ENCODE data around the gene ZBTB18.

ZBTB18 gene

DNA sequence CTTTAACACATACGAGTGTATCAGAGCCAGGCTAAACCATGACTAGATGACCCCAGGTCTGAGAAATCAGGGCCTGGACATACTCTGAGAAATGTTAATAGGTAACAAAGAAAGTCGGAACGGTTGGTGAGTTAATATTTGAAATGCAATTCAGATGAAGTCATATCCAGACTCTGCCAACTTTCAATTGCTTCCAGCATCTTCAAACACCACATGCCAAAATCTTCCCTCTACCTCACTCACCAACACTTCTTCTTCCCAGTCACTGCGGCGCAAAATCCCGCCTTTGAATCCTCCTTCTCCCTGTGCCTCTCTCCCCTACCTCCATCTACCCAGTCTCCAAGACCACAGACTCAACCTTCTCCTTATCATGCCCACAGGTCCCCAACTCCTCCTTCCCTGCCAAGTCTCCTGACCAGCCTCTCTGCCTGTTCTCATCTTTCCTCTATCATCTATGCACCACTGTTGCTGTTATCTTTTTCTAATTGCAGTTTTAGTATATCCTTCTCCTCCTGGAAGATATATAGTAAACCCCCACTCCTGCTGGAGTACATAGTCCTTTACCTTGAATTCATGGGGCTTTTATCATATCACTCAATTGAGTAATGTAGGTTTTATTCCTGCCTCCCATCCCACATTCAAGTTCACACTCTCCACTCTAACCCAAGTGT is 41.3 kb downstream of the ZBTB18 start:
- DNase-seq = peak; percentile 76

DNA sequence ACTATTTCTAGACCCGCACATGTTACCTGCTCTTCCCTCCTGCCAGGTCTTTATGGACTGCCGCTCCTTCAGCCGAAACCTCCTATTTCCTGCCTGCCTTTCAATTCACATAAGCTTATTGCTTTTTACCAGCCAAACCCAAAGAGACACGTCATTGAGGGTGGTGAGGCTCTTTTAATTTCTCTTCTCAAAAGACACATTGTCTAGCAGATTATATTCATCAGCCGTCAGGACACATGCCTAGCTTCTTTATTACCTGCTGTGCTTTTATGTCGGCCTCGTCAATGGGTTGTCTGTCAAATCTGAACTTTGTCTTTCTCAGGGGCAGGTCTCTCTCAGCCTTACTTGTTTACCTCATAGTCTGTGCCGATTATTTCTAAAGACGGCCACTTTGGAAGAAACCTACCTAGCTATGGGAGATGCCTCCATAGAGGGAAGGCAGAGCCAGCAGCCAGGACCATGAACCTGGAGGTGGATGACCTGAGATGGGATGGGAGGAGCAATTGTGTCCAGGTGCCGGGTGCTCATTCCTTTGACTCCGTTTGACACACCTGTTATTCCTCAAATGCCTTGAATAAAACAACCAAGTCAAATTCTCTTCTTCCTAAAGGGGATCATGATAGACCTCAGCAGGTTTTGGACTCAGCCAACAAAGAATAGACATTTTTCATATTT is 42.0 kb downstream of the ZBTB18 start:
- no peak for DNase-seq

DNA sequence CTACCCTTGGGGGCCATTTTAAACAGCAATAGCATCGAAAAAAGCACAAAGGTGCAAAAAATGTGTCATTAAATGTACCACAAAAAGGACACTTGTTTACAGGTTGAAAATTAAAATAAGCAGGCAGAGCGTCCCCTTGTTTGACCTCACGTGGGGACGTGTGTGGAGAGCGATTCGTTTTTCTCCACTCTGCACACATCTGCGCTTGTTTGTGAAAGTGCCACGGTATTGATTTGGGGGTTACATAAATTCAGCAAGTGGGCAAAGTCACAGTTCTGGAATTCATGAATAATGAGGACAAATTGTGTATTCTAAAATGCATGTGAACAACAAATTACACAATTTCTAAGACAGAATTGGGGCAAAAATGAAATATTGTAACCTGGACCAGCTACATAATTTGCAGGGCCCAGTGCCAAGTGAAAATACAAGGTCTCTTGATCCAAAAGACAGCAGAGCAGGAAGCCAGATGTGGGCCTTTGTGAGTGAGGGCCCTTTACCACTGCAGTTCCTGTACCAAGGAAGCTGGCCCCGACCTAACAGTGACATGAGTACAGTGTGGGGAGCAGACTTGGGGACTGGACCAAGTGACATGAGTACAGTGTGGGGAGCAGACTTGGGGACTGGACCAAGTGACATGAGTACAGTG is 43.9 kb downstream of the ZBTB18 start:
- no peak for DNase-seq

DNA sequence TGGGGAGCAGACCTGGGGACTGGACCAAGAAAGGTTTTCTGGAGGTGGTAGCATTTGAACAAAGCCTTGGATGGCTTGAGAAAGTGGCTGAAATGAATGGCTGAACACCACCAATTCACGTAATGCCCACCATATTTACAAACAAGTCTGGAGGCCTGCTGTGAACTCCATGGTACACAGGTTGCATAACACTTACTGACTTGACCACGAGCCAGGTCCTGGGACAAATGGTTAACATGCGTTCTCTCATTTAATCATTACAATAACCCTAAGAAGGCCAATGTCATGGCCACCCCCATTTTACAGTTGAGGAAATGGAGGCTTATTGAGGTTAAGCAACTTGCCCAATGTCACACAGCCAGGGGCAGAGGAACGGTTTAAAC is 44.4 kb downstream of the ZBTB18 start:
- no peak for DNase-seq

DNA sequence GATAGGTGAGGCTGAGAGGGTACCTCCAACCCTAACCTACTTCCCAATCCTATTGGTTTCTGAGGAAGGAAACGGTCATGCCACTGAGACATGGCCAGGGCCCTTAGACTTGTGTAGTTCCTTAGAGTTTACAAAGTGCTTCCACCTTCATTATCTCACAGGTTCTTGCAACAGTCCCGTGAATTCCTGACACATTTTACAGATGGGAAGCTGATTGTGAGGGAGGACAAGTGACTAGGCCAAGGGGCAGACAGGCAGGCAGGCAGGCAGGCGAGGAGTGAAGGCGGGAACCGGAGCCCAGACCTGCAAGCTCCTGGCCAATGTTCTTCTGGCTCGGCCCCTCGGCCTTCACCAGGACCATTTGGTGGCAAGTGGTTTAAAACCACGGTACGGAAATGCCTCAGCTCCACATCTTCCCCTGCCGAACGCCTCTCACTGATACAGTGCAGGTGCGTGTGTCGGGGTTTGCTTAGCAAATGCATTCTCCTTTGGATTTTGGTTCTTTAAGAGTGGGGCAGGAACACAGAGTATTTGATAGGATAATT is 45.1 kb downstream of the ZBTB18 start:
- DNase-seq = no peak

DNA sequence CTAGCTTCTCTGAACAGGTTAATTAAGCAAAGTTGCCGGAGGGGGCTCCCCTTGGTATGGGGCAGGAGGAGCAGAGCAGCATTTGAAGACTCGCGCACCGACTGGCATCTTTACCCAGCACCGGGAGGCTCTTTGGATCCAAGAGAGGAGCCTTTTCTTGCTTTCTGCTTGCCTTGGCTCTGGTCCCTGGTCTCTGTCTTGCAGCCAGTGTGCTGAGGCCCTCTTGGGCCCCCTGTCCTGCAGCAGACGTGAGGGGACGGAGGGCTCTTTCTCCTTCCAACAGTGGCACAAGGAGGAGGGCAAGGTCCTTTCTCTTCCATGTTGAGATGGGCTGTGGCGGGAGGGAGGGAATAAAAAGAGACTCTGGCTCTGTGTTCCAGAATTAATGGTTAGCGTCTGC is 45.6 kb downstream of the ZBTB18 start:
- DNase-seq = no peak

DNA sequence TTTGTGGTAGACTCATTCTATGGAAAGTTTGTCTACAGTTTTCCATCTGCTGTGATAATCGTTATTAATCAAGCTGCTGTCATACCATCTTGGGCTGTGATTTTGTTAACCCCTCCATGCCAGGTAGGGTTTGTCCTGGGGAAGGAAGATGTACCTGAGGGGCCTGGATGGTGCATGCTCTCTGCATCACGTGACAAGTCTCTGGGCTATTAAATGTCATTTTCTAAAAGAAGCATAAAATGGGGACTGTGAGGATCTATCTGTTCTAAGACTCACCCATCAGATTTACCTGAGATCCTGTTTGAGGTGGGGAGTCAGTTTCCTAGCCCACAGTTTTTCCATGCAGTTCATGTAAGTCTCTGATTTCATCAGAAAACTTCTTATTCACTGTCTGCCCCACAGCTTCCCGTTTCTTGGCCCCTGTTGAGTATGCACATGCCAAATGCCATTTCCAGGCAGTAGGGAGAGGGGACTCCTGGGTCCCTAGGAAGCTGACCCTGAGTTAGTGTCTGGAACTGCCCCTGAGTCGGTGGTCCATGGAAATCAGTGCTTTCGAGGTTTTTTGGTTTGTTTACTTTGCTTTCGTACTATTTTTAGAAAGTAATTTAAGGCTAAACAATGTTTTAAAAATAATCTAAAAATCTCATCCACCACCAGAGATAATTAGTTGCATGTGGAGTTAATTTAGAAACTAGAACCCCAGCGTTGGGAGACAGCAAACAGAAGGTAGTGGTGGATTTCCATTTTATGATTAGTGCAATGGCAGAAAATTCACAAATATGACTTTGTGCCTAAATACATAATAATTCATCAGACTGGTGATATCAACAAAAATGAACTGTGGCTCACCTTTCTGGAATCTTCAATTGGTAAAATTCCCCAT is 46.7 kb downstream of the ZBTB18 start:
- no peak for DNase-seq

DNA sequence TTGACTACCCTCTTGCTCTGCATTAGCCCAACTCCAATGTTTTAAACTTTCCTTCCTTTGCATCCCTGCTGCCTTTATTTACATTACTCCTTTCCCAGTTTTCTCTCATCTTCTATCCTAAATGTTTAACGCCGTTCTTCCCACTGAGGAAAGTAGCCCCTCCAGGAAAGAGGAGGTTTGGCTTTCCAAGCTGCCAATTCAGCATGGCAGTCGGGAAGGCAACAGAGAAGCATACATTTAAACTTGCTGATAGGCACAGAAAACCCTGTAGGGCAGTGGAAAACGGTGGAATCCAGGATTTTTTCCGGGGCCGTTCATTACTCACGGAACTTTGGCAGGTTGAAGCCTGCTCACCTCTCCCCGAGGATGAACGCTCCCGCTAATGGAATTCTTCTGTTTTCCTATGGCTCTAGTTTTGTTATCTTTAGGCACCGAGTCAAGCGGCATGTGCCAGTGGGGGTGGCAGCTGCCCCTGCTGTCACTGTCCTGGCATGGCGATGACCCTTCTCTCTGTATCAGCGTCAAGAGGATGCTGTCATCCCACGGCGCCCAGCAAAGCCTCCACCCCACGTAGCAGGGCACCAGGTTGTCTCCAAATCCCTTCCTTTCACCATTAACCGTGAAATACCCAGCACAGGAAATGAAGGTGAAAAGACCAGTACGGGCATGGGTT is 48.3 kb downstream of the ZBTB18 start:
- no peak for DNase-seq

DNA sequence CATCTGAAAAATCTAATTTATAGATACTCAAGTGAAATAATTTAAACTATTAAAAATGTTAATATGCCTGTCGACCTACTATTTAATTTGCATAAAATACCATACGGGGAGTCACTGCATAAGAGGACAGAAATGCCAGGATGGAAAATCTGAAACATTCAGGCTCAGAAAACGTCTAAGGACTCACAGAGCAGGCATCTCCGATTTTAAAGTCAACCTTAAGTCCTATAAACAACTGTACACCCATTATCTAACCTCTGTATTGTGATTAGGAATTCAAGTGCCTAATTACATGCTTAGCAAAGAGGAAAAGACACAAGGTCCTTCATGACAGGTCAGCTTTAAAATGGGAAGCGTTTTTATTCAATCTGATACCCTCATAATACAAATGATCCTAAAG is 49.2 kb downstream of the ZBTB18 start:
- no peak for DNase-seq

DNA sequence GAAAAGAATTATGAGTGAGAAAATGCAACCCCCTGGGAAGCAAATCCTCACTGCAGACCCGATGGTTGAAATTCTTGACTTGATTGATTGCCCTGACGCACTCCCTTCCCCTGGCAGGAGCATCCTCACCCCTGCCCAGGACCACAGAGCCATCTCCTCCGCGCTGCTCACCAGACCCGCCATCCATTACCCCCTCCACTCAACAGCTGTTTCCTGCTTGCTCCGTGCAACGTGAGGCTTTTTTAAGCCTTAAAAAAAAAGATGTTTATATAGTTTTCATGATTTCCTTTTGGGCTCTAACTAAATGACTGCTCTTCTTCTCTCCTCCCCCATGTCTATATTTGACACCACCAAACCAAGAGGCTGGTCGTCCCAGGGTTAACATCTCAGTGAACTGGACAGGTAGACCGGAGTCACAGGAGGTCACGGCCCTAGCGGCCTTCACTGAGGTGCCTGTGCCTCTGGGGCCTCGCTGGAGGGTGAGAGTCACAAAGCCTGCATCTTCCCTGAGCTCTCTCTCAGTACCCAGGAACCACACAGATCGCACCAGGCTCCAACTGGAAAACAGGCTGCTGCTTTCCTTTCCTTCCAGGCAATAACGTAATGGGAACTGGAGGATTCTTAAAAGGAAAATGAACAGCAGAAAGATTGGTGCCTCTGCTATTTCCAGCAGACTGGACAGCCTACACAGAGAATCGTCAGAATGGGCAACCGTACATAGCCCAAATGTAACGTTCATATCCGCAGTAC is 49.8 kb downstream of the ZBTB18 start:
- no peak for DNase-seq

DNA sequence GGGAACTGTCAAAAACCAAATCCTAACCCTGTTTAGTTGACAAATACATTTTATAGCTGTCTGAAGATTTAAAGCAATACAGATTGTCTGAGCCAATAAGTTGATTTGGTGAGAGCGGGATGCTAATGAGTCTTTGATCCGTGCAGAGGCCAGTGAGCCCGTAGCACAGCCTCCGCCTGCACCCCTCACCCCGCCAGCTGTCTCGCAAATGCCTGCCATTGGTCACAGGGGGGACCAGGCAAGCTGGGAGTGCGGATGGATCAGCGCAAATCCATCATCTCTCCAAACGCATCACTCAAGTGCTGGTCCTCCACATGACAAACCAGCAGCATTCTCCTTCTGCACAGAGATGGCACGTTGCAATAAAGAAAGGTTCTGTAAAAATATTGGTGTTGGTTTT is 51.0 kb downstream of the ZBTB18 start:
- DNase-seq = no peak

DNA sequence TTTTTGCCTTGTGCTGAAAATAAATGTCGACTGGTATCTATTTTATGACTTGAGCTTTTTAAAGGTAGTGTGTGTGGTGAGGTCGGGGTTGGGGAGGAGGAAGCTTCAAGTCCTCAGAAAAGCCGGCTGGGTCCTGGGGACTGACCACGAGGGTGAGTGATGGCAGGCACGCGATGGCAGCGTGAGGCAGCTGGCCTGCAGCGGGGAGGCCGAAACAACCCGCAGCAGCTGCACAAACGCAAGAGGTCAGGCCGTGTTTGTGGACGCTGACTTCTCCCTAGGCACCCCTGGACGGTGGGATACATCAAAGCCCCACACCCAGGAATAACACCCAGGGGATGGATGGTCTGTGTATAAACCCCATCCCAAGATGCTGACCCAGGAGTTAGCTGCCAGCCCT is 51.4 kb downstream of the ZBTB18 start:
- DNase-seq = no peak

DNA sequence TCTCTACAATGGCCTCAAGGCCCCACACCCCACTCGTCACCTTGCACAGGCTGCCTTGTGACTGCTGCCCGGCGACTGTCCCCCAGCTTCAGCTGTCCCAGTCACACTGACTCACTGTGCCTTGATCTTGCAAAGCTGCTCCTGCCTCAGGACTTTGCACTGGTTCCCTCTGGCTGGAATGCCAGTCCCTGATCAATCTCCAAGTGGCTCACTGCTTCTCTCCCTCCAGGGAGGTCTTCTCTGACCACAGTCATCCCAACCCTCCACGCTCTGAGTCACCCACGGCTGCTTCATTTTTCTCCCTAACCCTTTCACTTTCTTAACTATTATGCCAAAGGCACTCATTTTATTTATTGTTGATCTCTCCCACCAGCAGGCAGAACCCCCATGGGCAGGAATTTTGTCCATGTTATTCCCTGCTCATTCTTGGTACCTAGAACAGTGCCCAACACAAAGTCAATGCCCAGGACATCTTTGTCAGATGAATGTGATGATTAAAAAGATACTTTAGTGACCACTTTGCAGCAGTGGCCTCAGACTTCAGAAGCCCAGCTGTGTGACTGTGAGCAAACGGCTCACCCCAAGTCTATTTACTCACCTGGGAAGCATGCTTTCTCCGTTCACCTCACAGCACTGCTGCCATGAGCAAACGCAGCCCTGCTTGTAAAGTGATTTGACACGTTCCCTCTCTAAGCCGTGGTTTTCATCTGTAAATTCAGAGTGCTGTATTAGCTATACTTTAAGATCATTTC is 53.4 kb downstream of the ZBTB18 start:
- no peak for DNase-seq

DNA sequence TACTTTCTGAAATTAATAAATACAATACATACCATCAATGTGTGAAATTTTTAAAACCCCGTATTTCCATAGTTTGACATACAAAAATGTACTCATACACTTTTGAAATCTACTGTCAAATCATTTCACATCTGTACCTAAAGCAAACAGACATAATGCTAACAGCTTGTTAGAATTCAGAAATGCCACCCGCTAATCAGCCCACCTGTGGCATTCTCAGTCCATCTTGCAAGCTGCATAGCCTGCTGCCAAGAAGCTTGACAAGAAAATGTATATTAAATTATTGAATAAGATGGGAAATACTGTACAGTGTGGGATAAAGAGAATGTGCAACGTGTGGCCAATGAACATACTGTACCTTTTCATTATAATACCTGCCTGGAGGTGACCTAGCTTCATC is 55.1 kb downstream of the ZBTB18 start:
- DNase-seq = no peak
